Activated CD8-positive, alpha-beta memory T cell treated with anti-CD3 and anti-CD28 coated beads, Interleukin-2, amount 50 U/mL, for 48 hours (primary cell): Measurements from ENCODE around the gene PCDH18.
"Not testable (repeated sequence)": the region's sequence is repeated elsewhere in the genome, so short reads cannot be mapped to it uniquely, and the experiment has no call there.

ENCODE experiments used
- DNase-seq: peaks from one replicate; pipeline ENCODE4 v3.0.0-alpha.2; 2020

Gene PCDH18

GRCh38 chr4:137531986-137532868 is at the start of gene PCDH18:
Gene PCDH18 (minus strand): TSS chr4:137532494. CDS start chr4:137532088, 406 bp downstream.
- no peak for DNase-seq

GRCh38 chr4:137576446-137576845 is 44.2 kb upstream of the PCDH18 start:
- DNase-seq, result no peak

DNA sequence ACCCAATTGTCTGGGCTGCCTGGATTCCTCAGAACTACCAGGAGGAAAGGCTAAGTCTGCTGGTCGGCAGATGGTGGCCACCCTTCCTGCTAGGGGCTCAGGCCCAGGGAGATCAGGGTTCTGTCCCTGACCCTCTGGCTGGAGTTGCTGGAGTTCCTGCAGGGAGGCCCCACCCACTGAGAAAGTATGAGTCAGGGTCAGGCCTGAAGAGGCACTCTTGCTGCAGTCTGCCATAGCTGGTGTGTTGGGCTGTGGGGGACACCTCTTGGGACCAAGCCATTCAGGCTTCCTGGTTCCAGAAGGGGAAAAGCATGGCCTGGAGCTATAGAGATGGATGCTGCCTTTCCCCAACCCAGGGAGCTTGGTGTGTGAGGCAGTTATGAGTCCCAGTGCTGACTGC is 40.4 kb upstream of the PCDH18 start:
- DNase-seq, result no peak

DNA sequence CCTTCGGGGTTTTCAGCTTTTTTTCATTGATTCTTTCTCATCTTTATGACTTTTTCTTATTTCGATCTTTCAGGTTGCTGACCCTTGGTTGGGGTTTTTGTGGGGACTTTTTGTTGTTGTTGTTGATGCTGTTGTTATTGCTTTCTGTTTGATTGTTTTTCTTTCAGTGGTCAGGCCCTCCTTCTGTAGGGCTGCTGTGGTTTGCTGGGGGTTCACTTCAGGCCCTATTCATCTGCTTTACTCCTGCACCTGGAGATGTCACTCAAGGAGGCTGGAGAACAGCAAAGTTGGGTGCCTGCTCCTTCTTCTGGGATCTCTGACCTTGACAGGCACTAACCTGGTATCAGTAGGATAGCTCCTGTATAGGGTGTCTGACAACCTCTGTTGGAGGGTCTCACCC is 39.9 kb upstream of the PCDH18 start:
- DNase-seq, result no peak

DNA sequence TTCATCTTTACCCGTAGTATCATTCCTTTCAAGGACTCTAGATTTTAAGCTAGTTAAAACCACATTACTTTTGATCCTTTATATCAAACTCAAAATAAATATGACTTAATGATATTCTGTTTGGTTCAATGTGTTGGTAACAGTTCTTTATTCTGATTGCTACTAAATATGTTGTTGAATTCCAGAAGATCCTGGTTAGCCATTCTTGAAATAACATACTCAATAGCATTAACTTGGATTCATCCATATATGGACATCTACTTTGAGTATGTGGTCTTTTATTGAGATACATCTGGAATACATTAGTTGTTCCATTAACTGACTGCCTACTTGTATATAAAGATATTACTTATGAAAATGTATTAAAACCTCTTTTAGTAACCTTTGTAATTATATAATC is 27.5 kb upstream of the PCDH18 start:
- DNase-seq, result no peak

DNA sequence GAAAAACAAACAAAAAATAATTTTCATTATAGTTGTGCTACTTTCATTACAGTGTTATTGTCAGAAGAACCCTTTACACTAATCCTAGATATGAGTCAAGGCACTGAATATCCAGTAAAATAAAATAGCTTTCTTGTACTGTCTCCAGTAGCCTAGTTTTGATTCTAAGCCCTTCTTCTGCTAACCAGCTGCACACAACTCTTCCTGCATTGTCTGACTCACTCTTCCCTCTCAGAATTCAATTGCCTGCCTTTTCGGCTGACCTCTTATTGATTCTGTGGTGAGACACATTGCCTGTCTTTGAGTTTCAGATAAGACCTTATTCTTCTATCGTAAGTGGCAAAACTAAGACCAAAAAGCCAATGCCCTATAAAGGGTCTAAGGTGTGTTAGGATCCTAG is 26.7 kb upstream of the PCDH18 start:
- DNase-seq, result no peak

DNA sequence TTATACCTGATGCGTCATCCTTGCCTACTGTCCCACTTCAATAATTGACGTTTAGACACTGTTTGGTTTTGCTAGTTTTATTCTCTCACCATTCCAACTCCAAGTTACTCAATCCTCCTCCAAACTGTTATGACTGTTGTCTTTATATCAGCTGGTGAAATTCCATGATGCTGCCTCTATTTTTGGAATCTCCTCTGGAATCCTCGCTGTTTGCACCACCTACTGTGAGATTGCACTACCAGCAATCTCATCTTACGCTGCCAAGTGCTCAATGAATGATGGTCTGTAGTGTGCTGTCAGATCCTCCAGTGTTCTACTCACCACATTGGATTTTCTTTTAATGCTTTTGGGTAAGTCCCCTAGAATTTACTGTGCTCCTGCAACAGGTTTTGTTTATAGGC is 13.2 kb upstream of the PCDH18 start:
- no peak for DNase-seq

DNA sequence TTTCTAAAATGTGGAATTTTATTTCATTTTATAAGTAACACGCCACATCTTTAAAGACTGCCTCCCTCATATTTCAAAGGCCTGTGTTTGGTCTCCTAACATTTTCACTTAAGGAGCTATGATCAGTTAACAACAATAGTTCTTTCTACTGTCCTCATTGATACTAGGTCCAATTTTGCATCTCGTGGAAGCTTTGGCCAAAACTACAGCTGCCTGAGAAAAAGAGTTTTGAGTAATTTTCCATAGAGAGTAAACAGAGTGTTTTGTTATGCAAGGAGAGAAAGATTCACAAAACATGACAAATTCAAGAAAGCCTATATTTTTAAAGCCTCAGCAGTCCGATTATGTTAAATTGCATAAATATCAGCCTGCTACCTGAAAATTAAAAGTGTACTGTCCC is 11.4 kb upstream of the PCDH18 start:
- DNase-seq, result no peak

DNA sequence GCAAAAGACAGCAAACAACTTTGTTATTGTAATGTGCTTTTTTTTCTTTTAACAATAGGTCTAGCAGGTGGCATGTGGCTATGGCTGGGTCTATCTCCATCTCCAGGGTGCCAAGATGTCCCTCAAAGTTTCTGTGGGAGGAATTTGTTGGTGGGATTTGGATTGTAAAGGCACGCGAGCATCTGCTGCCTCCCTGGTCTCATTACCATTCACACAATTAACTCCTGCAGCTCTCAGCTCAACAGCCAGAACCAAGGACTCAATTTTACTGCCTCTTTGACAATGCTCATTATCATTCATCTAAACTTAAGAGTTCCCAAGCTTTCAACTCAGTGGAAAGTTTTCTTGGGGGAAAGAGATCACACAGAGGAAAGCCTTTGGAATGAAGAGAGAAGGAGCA is 10.9 kb upstream of the PCDH18 start:
- no peak for DNase-seq

GRCh38 chr4:137541876-137542646 is 9.8 kb upstream of the PCDH18 start:
- DNase-seq, result no peak

DNA sequence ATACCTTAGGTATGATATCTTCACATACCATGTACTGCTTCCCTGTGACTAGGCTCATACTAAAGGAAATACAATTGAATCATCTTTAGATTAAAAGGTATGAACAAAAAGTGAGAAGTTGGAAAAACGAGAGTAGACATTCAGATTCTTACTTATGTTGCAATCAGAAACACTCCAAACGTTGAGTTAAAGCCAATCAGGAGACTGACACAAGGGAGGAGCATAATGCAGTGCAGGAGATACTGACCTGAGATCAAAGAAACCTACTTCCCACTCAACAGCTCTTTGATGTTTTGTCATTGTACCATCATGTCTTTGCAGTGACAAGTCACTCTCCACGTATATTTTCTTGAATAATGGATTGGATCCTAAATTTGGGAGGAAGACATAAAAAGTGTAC is 8.9 kb upstream of the PCDH18 start:
- DNase-seq, result no peak

GRCh38 chr4:137540356-137540755 is 8.1 kb upstream of the PCDH18 start:
- DNase-seq, result no peak

DNA sequence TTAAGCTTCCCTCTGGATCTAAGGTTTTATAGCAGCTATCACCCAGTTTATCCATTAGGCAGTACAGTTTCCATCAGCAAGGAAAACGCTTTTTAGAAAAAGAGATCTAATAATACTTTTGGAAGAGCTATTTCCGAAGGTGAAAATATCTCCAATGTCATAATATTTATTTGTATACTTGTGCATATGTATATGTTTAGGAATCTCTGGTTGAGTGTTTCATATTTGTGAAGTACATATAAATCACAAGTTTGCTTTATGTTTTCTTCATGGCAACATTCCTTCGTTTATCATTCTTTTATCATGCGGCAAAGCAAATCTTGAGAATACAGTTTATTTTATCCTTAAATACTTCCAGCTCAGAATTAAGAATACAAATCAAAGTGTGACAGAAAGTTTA is 6.2 kb upstream of the PCDH18 start:
- no peak for DNase-seq

GRCh38 chr4:137537807-137538206 is 5.5 kb upstream of the PCDH18 start:
- not testable (repeated sequence) for DNase-seq

- DNase-seq, result no peak
Observed at GRCh38 chr4:137536789-137537561, 4.7 kb upstream of the PCDH18 start.

DNA sequence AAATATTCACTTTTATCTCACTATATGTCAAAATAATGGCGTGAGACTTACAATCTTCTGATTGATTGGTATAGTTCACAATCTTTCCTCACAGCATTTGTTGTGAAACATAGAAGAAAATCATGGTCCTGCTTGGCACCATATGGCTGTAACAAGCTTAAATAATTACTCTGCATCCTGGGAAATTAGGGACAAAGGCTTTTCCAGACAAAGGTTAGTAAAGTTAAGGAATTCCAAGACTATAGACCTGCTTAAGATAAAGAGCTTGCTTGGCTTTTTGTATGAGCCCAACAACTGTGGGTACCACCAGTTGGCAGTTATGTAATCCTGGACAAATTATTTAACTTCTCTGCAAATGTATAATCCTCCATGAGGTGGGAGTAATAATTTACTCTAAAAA is 3.4 kb upstream of the PCDH18 start:
- no peak for DNase-seq

- DNase-seq, result no peak
Observed at GRCh38 chr4:137534516-137534915, 2.2 kb upstream of the PCDH18 start.

- no peak for DNase-seq
Observed at GRCh38 chr4:137533855-137534254, 1.6 kb upstream of the PCDH18 start.

- DNase-seq, result no peak
Observed at GRCh38 chr4:137532869-137533236, 559 bp upstream of the PCDH18 start.

GRCh38 chr4:137531168-137531985 is 917 bp downstream of the PCDH18 start:
- DNase-seq, result no peak

DNA sequence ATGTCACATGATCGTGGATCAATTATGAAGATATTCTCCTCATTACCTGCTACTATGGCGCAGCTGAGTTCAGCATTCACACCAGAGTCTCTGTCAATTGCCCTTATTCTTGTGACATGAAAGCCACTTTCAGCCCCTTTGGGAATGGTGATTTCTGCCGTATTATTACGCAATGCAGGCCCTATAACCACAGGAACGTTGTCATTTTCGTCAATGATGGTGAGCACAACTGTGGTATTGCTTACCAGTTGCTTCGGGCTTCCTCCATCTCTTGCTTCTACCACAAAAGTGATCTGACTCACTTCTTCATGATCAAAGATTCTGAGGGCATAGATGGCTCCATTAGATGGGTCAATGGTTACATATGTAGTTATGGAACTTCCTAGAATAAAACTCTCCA is 2.1 kb downstream of the PCDH18 start:
- DNase-seq, result no peak

DNA sequence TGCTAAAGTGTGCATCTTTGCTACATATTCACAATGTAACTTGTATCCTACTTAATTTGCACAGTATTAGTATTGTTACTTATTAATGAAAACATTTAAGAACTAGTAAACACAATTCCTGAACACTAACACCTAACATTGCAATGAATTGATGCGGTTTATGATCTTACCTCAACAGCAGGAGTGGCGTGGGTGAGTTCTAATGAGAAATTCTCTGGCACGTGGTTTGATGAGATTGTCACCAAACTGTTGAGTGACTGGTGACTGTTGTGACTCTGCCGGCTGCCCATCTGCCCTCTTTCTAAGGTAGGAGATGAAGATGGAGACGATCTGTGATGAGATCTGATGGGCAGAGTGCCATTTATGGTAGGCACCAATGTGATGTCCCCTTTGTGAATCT is 2.9 kb downstream of the PCDH18 start:
- no peak for DNase-seq

- DNase-seq, result no peak
Observed at GRCh38 chr4:137528673-137529072, 3.6 kb downstream of the PCDH18 start.
